WTC11 (cell line): ENCODE results near the gene NTN4.

Experiments
- ATF3 ChIP-seq: sonication (generic); formaldehyde crosslinking; conservative IDR thresholded peaks from 2 replicates; pipeline ENCODE4 v1.8.1; 2022; ENCODE audit warnings: mild to moderate bottlenecking, missing genetic modification reagents
- CTCF ChIP-seq: fragments of 200-600 bp; IDR thresholded peaks from 2 replicates; pipeline ENCODE4 v1.8.0; 2022; ENCODE audit warnings: antibody characterized with exemption
- E2F4 ChIP-seq: sonication (generic); formaldehyde crosslinking; IDR thresholded peaks from 2 replicates; pipeline ENCODE4 v1.8.1; 2022; ENCODE audit warnings: low read depth, mild to moderate bottlenecking, moderate library complexity, missing genetic modification reagents, borderline replicate concordance
- ESRRA ChIP-seq: sonication (generic); formaldehyde crosslinking; IDR thresholded peaks from 2 replicates; pipeline ENCODE4 v1.8.1; 2022; ENCODE audit warnings: mild to moderate bottlenecking, missing genetic modification reagents, borderline replicate concordance
- IRF1 ChIP-seq: sonication (generic); formaldehyde crosslinking; IDR thresholded peaks from 2 replicates; pipeline ENCODE4 v1.8.0; 2023; ENCODE audit warnings: missing genetic modification reagents
- NFYB ChIP-seq: sonication (generic); formaldehyde crosslinking; conservative IDR thresholded peaks from 2 replicates; pipeline ENCODE4 v1.8.0; 2022; ENCODE audit warnings: low read depth, missing genetic modification reagents
- PRDM15 ChIP-seq: sonication (generic); formaldehyde crosslinking; IDR thresholded peaks from 2 replicates; pipeline ENCODE4 v1.8.0; 2022; ENCODE audit warnings: missing genetic modification reagents
- PREB ChIP-seq: sonication (generic); formaldehyde crosslinking; IDR thresholded peaks from 2 replicates; pipeline ENCODE4 v1.8.1; 2022; ENCODE audit warnings: mild to moderate bottlenecking, missing genetic modification reagents, moderate library complexity, borderline replicate concordance
- TEAD4 ChIP-seq: sonication (generic); formaldehyde crosslinking; IDR thresholded peaks from 2 replicates; pipeline ENCODE4 v1.8.0; 2022; ENCODE audit warnings: mild to moderate bottlenecking, missing genetic modification reagents
- USF2 ChIP-seq: sonication (generic); formaldehyde crosslinking; IDR thresholded peaks from 2 replicates; pipeline ENCODE4 v1.8.1; 2023; ENCODE audit warnings: mild to moderate bottlenecking, missing genetic modification reagents, moderate library complexity
- TF ChIP-seq, protein P1 (sequence below): sonication (generic); formaldehyde crosslinking; IDR thresholded peaks from 2 replicates; pipeline ENCODE4 v1.8.1; 2022; ENCODE audit warnings: mild to moderate bottlenecking, moderate library complexity, missing genetic modification reagents
- TF ChIP-seq, protein P2 (sequence below): sonication (generic); formaldehyde crosslinking; IDR thresholded peaks from 2 replicates; pipeline ENCODE4 v1.8.0; 2023; ENCODE audit warnings: mild to moderate bottlenecking, missing genetic modification reagents

GRCh38 chr12:95634622-95635621 lies 155.6 kb downstream of the NTN4 start:
- TF ChIP-seq CTCF = no peak
- no peak for TF ChIP-seq IRF1
- no peak for TF ChIP-seq ATF3 (CRISPR knock-in tag)
- no peak for TF ChIP-seq USF2
- no peak for TF ChIP-seq ESRRA (CRISPR knock-in tag)
- TF ChIP-seq, protein P1, sequence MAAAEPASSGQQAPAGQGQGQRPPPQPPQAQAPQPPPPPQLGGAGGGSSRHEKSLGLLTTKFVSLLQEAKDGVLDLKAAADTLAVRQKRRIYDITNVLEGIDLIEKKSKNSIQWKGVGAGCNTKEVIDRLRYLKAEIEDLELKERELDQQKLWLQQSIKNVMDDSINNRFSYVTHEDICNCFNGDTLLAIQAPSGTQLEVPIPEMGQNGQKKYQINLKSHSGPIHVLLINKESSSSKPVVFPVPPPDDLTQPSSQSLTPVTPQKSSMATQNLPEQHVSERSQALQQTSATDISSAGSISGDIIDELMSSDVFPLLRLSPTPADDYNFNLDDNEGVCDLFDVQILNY (CRISPR knock-in tag) = no peak
- no peak for TF ChIP-seq NFYB (CRISPR knock-in tag)
- TF ChIP-seq, protein P2, sequence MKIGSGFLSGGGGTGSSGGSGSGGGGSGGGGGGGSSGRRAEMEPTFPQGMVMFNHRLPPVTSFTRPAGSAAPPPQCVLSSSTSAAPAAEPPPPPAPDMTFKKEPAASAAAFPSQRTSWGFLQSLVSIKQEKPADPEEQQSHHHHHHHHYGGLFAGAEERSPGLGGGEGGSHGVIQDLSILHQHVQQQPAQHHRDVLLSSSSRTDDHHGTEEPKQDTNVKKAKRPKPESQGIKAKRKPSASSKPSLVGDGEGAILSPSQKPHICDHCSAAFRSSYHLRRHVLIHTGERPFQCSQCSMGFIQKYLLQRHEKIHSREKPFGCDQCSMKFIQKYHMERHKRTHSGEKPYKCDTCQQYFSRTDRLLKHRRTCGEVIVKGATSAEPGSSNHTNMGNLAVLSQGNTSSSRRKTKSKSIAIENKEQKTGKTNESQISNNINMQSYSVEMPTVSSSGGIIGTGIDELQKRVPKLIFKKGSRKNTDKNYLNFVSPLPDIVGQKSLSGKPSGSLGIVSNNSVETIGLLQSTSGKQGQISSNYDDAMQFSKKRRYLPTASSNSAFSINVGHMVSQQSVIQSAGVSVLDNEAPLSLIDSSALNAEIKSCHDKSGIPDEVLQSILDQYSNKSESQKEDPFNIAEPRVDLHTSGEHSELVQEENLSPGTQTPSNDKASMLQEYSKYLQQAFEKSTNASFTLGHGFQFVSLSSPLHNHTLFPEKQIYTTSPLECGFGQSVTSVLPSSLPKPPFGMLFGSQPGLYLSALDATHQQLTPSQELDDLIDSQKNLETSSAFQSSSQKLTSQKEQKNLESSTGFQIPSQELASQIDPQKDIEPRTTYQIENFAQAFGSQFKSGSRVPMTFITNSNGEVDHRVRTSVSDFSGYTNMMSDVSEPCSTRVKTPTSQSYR = no peak
- TF ChIP-seq PRDM15 = no peak
- no peak for TF ChIP-seq PREB (CRISPR knock-in tag)
- no peak for TF ChIP-seq E2F4 (CRISPR knock-in tag)
- TF ChIP-seq TEAD4 (CRISPR knock-in tag) = no peak
